HEK293 (cell line): ENCODE data around the gene TARS2.

Experiments
- GLI4 ChIP-seq: fragments of 450-650 bp; formaldehyde crosslinking; IDR thresholded peaks from 2 replicates; pipeline ENCODE4 v1.5.1; 2016; ENCODE audit warnings: missing biosample characterization, missing genetic modification characterization
- GLIS1 ChIP-seq: fragments of 450-650 bp; formaldehyde crosslinking; IDR thresholded peaks from 2 replicates; pipeline ENCODE4 v1.5.1; 2016; ENCODE audit warnings: missing biosample characterization, missing genetic modification characterization
- HOXC10 ChIP-seq: sonication (generic); formaldehyde crosslinking; IDR thresholded peaks from 2 replicates; pipeline ENCODE4 v1.8.1; 2023; ENCODE audit warnings: mild to moderate bottlenecking, missing genetic modification reagents
- IKZF3 ChIP-seq: fragments of 450-650 bp; IDR thresholded peaks from 2 replicates; pipeline ENCODE4 v1.5.0; 2018; ENCODE audit warnings: missing biosample characterization, mild to moderate bottlenecking, missing genetic modification characterization, moderate library complexity
- KLF8 ChIP-seq: fragments of 450-650 bp; formaldehyde crosslinking; IDR thresholded peaks from 2 replicates; pipeline ENCODE4 v1.5.1; 2016; ENCODE audit warnings: missing biosample characterization, missing genetic modification characterization
- SCRT2 ChIP-seq: fragments of 450-650 bp; formaldehyde crosslinking; IDR thresholded peaks from 2 replicates; pipeline ENCODE4 v1.5.1; 2016; ENCODE audit warnings: missing biosample characterization, missing genetic modification characterization
- TCF7L2 ChIP-seq: IDR thresholded peaks from 2 replicates; pipeline ENCODE4 v1.6.1; 2011; ENCODE audit warnings: low read depth, mild to moderate bottlenecking, inconsistent platforms, low read length, moderate library complexity, borderline replicate concordance
- ZFHX2 ChIP-seq: fragments of 450-650 bp; formaldehyde crosslinking; conservative IDR thresholded peaks from 2 replicates; pipeline ENCODE4 v1.5.1; 2016; ENCODE audit warnings: missing biosample characterization, missing genetic modification characterization
- ZIC2 ChIP-seq: fragments of 450-650 bp; formaldehyde crosslinking; IDR thresholded peaks from 2 replicates; pipeline ENCODE4 v1.5.1; 2016; ENCODE audit warnings: missing biosample characterization, missing genetic modification characterization
- ZNF155 ChIP-seq: fragments of 450-650 bp; formaldehyde crosslinking; IDR thresholded peaks from 2 replicates; pipeline ENCODE4 v1.5.1; 2016; ENCODE audit warnings: missing biosample characterization, missing genetic modification characterization
- ZNF169 ChIP-seq: fragments of 450-650 bp; formaldehyde crosslinking; IDR thresholded peaks from 2 replicates; pipeline ENCODE4 v1.5.1; 2016; ENCODE audit warnings: missing biosample characterization, missing genetic modification characterization
- ZNF174 ChIP-seq: fragments of 450-650 bp; formaldehyde crosslinking; IDR thresholded peaks from 2 replicates; pipeline ENCODE4 v1.5.0; 2017; ENCODE audit warnings: missing biosample characterization, mild to moderate bottlenecking, missing genetic modification characterization
- ZNF184 ChIP-seq: fragments of 450-650 bp; IDR thresholded peaks from 2 replicates; pipeline ENCODE4 v1.5.1; 2018; ENCODE audit warnings: missing biosample characterization, mild to moderate bottlenecking, missing genetic modification characterization
- ZNF202 ChIP-seq: fragments of 450-650 bp; formaldehyde crosslinking; IDR thresholded peaks from 2 replicates; pipeline ENCODE4 v1.5.1; 2016; ENCODE audit warnings: missing biosample characterization, missing genetic modification characterization, borderline replicate concordance
- ZNF23 ChIP-seq: fragments of 450-650 bp; formaldehyde crosslinking; IDR thresholded peaks from 2 replicates; pipeline ENCODE4 v1.5.1; 2016; ENCODE audit warnings: missing biosample characterization, missing genetic modification characterization, borderline replicate concordance
- ZNF239 ChIP-seq: fragments of 450-650 bp; formaldehyde crosslinking; IDR thresholded peaks from 2 replicates; pipeline ENCODE4 v1.5.1; 2016; ENCODE audit warnings: missing biosample characterization, missing genetic modification characterization
- ZNF24 ChIP-seq: fragments of 450-650 bp; formaldehyde crosslinking; IDR thresholded peaks from 2 replicates; pipeline ENCODE4 v1.5.1; 2016; ENCODE audit warnings: missing biosample characterization, missing genetic modification characterization
- ZNF324 ChIP-seq: fragments of 450-650 bp; formaldehyde crosslinking; IDR thresholded peaks from 2 replicates; pipeline ENCODE4 v1.5.1; 2016; ENCODE audit warnings: missing biosample characterization, missing genetic modification characterization
- ZNF341 ChIP-seq: fragments of 450-650 bp; formaldehyde crosslinking; IDR thresholded peaks from 2 replicates; pipeline ENCODE4; 2016; ENCODE audit warnings: low read depth, missing biosample characterization, missing genetic modification characterization
- ZNF549 ChIP-seq: fragments of 450-650 bp; IDR thresholded peaks from 2 replicates; pipeline ENCODE4 v1.5.1; 2018; ENCODE audit warnings: missing biosample characterization, missing genetic modification characterization, mild to moderate bottlenecking, inconsistent platforms, moderate library complexity
- ZNF561 ChIP-seq: fragments of 450-650 bp; IDR thresholded peaks from 2 replicates; pipeline ENCODE4 v1.5.1; 2018; ENCODE audit warnings: missing biosample characterization, missing genetic modification characterization, borderline replicate concordance
- ZNF626 ChIP-seq: fragments of 450-650 bp; sonication (Bioruptor Pico); formaldehyde crosslinking; IDR thresholded peaks from 2 replicates; pipeline ENCODE4 v1.5.1; 2018; ENCODE audit warnings: missing biosample characterization, missing genetic modification characterization, inconsistent platforms
- ZSCAN30 ChIP-seq: fragments of 450-650 bp; IDR thresholded peaks from 2 replicates; pipeline ENCODE4 v1.5.1; 2018; ENCODE audit warnings: missing biosample characterization, mild to moderate bottlenecking, missing genetic modification characterization, moderate library complexity
- ZXDB ChIP-seq: fragments of 450-650 bp; formaldehyde crosslinking; IDR thresholded peaks from 2 replicates; pipeline ENCODE4 v1.5.1; 2016; ENCODE audit warnings: missing biosample characterization, missing genetic modification characterization
- TF ChIP-seq, protein P1 (sequence below): fragments of 450-650 bp; formaldehyde crosslinking; IDR thresholded peaks from 2 replicates; pipeline ENCODE4 v1.5.1; 2016; ENCODE audit warnings: missing biosample characterization, missing genetic modification characterization
- TF ChIP-seq, protein P2 (sequence below): fragments of 450-650 bp; formaldehyde crosslinking; IDR thresholded peaks from 2 replicates; pipeline ENCODE4 v1.5.1; 2016; ENCODE audit warnings: missing biosample characterization, missing genetic modification characterization
- TF ChIP-seq, protein P3 (sequence below): fragments of 450-650 bp; formaldehyde crosslinking; conservative IDR thresholded peaks from 2 replicates; pipeline ENCODE4 v1.5.1; 2016; ENCODE audit warnings: low read depth, missing biosample characterization, missing genetic modification characterization
- TF ChIP-seq, protein P4 (sequence below): fragments of 450-650 bp; formaldehyde crosslinking; IDR thresholded peaks from 2 replicates; pipeline ENCODE4 v1.5.1; 2016; ENCODE audit warnings: missing biosample characterization, missing genetic modification characterization
- TF ChIP-seq, protein P5 (sequence below): sonication (generic); formaldehyde crosslinking; IDR thresholded peaks from 2 replicates; pipeline ENCODE4 v1.8.1; 2022; ENCODE audit warnings: mild to moderate bottlenecking, moderate library complexity, missing genetic modification reagents

TARS2 gene

DNA sequence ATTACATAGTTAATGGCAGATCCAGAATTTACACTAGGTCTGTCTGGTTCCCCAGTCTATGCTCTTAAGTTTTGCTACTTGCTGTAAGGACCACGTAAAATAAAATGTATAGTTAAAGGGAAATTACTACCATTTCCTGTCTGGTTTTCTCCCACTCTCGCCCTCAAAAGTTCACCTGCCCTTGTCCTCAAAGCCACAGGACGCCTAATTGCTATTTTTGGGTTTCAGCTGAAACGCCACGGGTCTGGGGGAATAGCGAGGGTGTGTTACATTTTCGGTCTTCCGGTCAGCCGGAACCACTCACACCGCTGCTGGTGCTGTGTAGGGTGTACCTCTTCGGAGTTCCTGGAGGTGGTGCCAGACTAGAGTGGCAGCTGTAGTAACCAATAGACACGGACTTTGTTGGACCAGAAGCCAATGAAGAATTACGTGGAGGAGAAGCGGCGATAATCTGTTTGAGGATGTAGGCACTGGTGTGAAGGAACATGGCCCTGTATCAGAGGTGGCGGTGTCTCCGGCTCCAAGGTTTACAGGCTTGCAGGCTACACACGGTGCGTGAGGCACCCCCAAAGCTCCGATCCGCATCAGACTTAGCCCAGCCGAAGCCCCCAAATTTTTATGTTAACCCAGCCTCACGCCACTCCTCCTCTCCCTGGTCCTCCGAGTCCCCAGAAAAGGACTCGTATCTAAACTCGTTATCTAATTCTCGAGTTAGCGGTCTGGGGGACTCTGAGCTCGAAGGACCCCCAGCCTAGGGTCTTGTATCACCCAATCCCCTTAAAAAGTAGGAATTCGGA lies at the start of gene TARS2 (continued):
- TF ChIP-seq GLIS1 = peak; percentile 48; the same call in 1 of the 2 replicates
- TF ChIP-seq, protein P1, sequence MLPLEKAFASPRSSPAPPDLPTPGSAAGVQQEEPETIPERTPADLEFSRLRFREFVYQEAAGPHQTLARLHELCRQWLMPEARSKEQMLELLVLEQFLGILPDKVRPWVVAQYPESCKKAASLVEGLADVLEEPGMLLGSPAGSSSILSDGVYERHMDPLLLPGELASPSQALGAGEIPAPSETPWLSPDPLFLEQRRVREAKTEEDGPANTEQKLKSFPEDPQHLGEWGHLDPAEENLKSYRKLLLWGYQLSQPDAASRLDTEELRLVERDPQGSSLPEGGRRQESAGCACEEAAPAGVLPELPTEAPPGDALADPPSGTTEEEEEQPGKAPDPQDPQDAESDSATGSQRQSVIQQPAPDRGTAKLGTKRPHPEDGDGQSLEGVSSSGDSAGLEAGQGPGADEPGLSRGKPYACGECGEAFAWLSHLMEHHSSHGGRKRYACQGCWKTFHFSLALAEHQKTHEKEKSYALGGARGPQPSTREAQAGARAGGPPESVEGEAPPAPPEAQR = peak; percentile 87; the same call in 1 of the 2 replicates
- peak; percentile 47; the same call in 1 of the 2 replicates for TF ChIP-seq ZNF184 (tag by site-specific recombination)
- TF ChIP-seq ZNF155 (tag by site-specific recombination) = no peak
- peak; percentile 83; the same call in 1 of the 2 replicates for TF ChIP-seq ZNF324 (tag by site-specific recombination)
- no peak for TF ChIP-seq ZNF202
- TF ChIP-seq ZNF239 (tag by site-specific recombination) = no peak
- TF ChIP-seq ZIC2 (tag by site-specific recombination) = peak; percentile 66
- TF ChIP-seq, protein P2, sequence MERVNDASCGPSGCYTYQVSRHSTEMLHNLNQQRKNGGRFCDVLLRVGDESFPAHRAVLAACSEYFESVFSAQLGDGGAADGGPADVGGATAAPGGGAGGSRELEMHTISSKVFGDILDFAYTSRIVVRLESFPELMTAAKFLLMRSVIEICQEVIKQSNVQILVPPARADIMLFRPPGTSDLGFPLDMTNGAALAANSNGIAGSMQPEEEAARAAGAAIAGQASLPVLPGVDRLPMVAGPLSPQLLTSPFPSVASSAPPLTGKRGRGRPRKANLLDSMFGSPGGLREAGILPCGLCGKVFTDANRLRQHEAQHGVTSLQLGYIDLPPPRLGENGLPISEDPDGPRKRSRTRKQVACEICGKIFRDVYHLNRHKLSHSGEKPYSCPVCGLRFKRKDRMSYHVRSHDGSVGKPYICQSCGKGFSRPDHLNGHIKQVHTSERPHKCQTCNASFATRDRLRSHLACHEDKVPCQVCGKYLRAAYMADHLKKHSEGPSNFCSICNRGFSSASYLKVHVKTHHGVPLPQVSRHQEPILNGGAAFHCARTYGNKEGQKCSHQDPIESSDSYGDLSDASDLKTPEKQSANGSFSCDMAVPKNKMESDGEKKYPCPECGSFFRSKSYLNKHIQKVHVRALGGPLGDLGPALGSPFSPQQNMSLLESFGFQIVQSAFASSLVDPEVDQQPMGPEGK (tag by site-specific recombination) = peak; percentile 73
- TF ChIP-seq, protein P3, sequence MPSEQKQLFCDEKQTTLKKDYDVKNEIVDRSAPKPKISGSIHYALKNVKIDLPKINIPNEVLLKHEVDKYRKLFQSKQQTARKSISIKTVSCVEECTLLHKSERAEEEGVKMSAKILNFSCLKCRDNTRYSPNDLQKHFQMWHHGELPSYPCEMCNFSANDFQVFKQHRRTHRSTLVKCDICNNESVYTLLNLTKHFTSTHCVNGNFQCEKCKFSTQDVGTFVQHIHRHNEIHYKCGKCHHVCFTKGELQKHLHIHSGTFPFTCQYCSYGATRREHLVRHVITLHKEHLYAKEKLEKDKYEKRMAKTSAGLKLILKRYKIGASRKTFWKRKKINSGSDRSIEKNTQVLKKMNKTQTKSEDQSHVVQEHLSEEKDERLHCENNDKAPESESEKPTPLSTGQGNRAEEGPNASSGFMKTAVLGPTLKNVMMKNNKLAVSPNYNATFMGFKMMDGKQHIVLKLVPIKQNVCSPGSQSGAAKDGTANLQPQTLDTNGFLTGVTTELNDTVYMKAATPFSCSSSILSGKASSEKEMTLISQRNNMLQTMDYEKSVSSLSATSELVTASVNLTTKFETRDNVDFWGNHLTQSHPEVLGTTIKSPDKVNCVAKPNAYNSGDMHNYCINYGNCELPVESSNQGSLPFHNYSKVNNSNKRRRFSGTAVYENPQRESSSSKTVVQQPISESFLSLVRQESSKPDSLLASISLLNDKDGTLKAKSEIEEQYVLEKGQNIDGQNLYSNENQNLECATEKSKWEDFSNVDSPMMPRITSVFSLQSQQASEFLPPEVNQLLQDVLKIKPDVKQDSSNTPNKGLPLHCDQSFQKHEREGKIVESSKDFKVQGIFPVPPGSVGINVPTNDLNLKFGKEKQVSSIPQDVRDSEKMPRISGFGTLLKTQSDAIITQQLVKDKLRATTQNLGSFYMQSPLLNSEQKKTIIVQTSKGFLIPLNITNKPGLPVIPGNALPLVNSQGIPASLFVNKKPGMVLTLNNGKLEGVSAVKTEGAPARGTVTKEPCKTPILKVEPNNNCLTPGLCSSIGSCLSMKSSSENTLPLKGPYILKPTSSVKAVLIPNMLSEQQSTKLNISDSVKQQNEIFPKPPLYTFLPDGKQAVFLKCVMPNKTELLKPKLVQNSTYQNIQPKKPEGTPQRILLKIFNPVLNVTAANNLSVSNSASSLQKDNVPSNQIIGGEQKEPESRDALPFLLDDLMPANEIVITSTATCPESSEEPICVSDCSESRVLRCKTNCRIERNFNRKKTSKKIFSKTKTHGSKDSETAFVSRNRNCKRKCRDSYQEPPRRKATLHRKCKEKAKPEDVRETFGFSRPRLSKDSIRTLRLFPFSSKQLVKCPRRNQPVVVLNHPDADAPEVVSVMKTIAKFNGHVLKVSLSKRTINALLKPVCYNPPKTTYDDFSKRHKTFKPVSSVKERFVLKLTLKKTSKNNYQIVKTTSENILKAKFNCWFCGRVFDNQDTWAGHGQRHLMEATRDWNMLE (tag by site-specific recombination) = peak; percentile 94
- no peak for TF ChIP-seq ZNF169 (tag by site-specific recombination)
- TF ChIP-seq GLI4 (tag by site-specific recombination) = peak; percentile 57; the same call in 1 of the 2 replicates
- no peak for TF ChIP-seq ZNF626 (tag by site-specific recombination)
- peak; percentile 45; the same call in 1 of the 2 replicates for TF ChIP-seq SCRT2 (tag by site-specific recombination)
- TF ChIP-seq TCF7L2 = no peak
- peak; percentile 96 for TF ChIP-seq ZNF561 (tag by site-specific recombination)
- no peak for TF ChIP-seq ZNF23
- TF ChIP-seq ZXDB (tag by site-specific recombination) = peak; percentile 98
- TF ChIP-seq ZNF549 (tag by site-specific recombination) = no peak
- TF ChIP-seq, protein P4, sequence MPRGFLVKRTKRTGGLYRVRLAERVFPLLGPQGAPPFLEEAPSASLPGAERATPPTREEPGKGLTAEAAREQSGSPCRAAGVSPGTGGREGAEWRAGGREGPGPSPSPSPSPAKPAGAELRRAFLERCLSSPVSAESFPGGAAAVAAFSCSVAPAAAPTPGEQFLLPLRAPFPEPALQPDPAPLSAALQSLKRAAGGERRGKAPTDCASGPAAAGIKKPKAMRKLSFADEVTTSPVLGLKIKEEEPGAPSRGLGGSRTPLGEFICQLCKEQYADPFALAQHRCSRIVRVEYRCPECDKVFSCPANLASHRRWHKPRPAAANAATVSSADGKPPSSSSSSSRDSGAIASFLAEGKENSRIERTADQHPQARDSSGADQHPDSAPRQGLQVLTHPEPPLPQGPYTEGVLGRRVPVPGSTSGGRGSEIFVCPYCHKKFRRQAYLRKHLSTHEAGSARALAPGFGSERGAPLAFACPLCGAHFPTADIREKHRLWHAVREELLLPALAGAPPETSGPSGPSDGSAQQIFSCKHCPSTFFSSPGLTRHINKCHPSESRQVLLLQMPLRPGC (tag by site-specific recombination) = peak; percentile 90
- TF ChIP-seq ZSCAN30 (tag by site-specific recombination) = peak; percentile 93
- no peak for TF ChIP-seq ZNF174 (tag by site-specific recombination)
- TF ChIP-seq KLF8 = peak; percentile 86
- TF ChIP-seq, protein P5, sequence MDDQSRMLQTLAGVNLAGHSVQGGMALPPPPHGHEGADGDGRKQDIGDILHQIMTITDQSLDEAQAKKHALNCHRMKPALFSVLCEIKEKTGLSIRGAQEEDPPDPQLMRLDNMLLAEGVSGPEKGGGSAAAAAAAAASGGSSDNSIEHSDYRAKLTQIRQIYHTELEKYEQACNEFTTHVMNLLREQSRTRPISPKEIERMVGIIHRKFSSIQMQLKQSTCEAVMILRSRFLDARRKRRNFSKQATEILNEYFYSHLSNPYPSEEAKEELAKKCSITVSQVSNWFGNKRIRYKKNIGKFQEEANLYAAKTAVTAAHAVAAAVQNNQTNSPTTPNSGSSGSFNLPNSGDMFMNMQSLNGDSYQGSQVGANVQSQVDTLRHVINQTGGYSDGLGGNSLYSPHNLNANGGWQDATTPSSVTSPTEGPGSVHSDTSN (CRISPR knock-in tag) = peak; percentile 99
- TF ChIP-seq HOXC10 (CRISPR knock-in tag) = no peak
- peak; percentile 49; the same call in 1 of the 2 replicates for TF ChIP-seq ZNF341 (tag by site-specific recombination)
- no peak for TF ChIP-seq IKZF3 (tag by site-specific recombination)
- 0 out of 2 replicates have a peak, but pooled peaks have one; percentile 24 for TF ChIP-seq ZFHX2
- TF ChIP-seq ZNF24 = peak; percentile 94; the same call in 1 of the 2 replicates
